COLO668 (cell line): ENCODE measurements around the gene SEC14L3.
A peak's percentile ranks its signal among the peaks of the same experiment; 100 is the strongest.

Source experiments
- DNase-seq: peaks from one replicate; lab custom pipeline; 2025; ENCODE audit not compliant: unreplicated experiment; lab: John Stamatoyannopoulos, UW

The SEC14L3 gene

GRCh38 chr22:30423959-30424533 is 47.8 kb downstream of the SEC14L3 start:
- peak; percentile 99 for DNase-seq

- DNase-seq: peak; percentile 82
Measured at GRCh38 chr22:30423301-30423958, 48.4 kb downstream of the SEC14L3 start.

GRCh38 chr22:30422481-30423300 is 49.1 kb downstream of the SEC14L3 start:
- DNase-seq: peak; percentile 68

- DNase-seq: no peak
Measured at GRCh38 chr22:30421695-30422480, 49.9 kb downstream of the SEC14L3 start.

- DNase-seq: no peak
Measured at GRCh38 chr22:30420347-30421125, 51.3 kb downstream of the SEC14L3 start.

GRCh38 chr22:30416837-30417236 is 55.0 kb downstream of the SEC14L3 start:
- no peak for DNase-seq

- DNase-seq: no peak
Measured at GRCh38 chr22:30416403-30416802, 55.4 kb downstream of the SEC14L3 start.

GRCh38 chr22:30414525-30415047 is 57.2 kb downstream of the SEC14L3 start:
- DNase-seq: no peak

GRCh38 chr22:30413745-30414524 is 57.9 kb downstream of the SEC14L3 start:
- DNase-seq: no peak

- DNase-seq: no peak
Measured at GRCh38 chr22:30413001-30413400, 58.8 kb downstream of the SEC14L3 start.

GRCh38 chr22:30411780-30412179 is 60.0 kb downstream of the SEC14L3 start:
- DNase-seq: no peak
